GM23338 (cell line): ENCODE measurements around the gene GLCE. TPM values are rescaled to one million over a fixed set of nuclear protein-coding genes. Genes with fewer than 3 reads are reported as not detected.
A peak's percentile ranks its signal among the peaks of the same experiment; 100 is the strongest.

Experiments used
- ATAC-seq: fragments of 200-7000 bp; cut with Tn5 transposase; 3 replicates; pipeline ENCODE4 v1.9.1; 2020
- DNase-seq: peaks from one replicate; pipeline ENCODE4 v3.0.0-alpha.2; 2015; ENCODE audit warnings: low spot score
- H2AFZ ChIP-seq: fragments of 200-600 bp; sonication (generic); 2 replicates; pipeline ENCODE4 v1.8.0; 2016; ENCODE audit warnings: antibody characterized with exemption, mild to moderate bottlenecking, moderate library complexity
- H3F3A ChIP-seq: fragments of 200-600 bp; sonication (generic); replicated peaks from 2 replicates; pipeline ENCODE4 v1.8.0; 2017; ENCODE audit warnings: antibody characterized with exemption, mixed run types, low read depth
- H3K27ac ChIP-seq: fragments of 200-600 bp; sonication (generic); 2 replicates; pipeline ENCODE4 v1.6.1; 2016; ENCODE audit warnings: low read depth
- H3K27me3 ChIP-seq: fragments of 200-600 bp; sonication (generic); 2 replicates; pipeline ENCODE4 v1.8.0; 2016; ENCODE audit warnings: mild to moderate bottlenecking, mixed run types, moderate library complexity; ENCODE audit not compliant: insufficient read depth
- H3K36me3 ChIP-seq: fragments of 200-600 bp; sonication (generic); 2 replicates; pipeline ENCODE4 v1.8.0; 2016; ENCODE audit warnings: mild to moderate bottlenecking; ENCODE audit not compliant: insufficient read depth
- H3K4me1 ChIP-seq: fragments of 200-600 bp; sonication (generic); 2 replicates; pipeline ENCODE4 v1.8.0; 2016; ENCODE audit warnings: mild to moderate bottlenecking, moderate library complexity; ENCODE audit not compliant: insufficient read depth
- H3K4me2 ChIP-seq: fragments of 200-600 bp; sonication (generic); 2 replicates; pipeline ENCODE4 v1.7.1; 2017; ENCODE audit warnings: mixed run types
- H3K4me3 ChIP-seq: fragments of 200-600 bp; sonication (generic); 2 replicates; pipeline ENCODE4 v1.6.1; 2016; ENCODE audit warnings: mixed run types
- H3K79me2 ChIP-seq: fragments of 200-600 bp; sonication (generic); replicated peaks from 2 replicates; pipeline ENCODE4 v1.8.0; 2017; ENCODE audit warnings: mild to moderate bottlenecking; ENCODE audit not compliant: insufficient read depth
- H3K9me2 ChIP-seq: fragments of 200-600 bp; sonication (generic); 2 replicates; pipeline ENCODE4 v1.8.0; 2017; ENCODE audit not compliant: insufficient read depth
- H4K20me1 ChIP-seq: fragments of 200-600 bp; sonication (generic); replicated peaks from 2 replicates; pipeline ENCODE4 v1.8.0; 2017; ENCODE audit warnings: mild to moderate bottlenecking; ENCODE audit not compliant: insufficient read depth
- H3K27ac Mint-ChIP-seq: 2 replicates; pipeline ENCODE4 v1.8.0; 2020; ENCODE audit warnings: inconsistent platforms, mild to moderate bottlenecking, moderate library complexity, mixed read lengths
- H3K27me3 Mint-ChIP-seq: 3 replicates; pipeline ENCODE4 v1.8.0; 2022; ENCODE audit warnings: low read depth, mild to moderate bottlenecking, moderate library complexity, mixed read lengths, inconsistent platforms; ENCODE audit not compliant: insufficient read depth, poor library complexity
- H3K36me3 Mint-ChIP-seq: 3 replicates; pipeline ENCODE4 v1.8.0; 2021; ENCODE audit warnings: low read depth, mild to moderate bottlenecking, inconsistent platforms, moderate library complexity, mixed read lengths
- H3K4me1 Mint-ChIP-seq: 3 replicates; pipeline ENCODE4 v1.8.0; 2020; ENCODE audit warnings: mild to moderate bottlenecking, inconsistent platforms, mixed read lengths
- H3K4me3 Mint-ChIP-seq: 3 replicates; pipeline ENCODE4 v1.8.0; 2021; ENCODE audit warnings: moderate library complexity, mild to moderate bottlenecking, inconsistent platforms, mixed read lengths
- H3K9me3 Mint-ChIP-seq: 3 replicates; pipeline ENCODE4 v1.8.0; 2020; ENCODE audit warnings: moderate library complexity, mild to moderate bottlenecking, inconsistent platforms, mixed read lengths
- CREB1 ChIP-seq: fragments of 250-450 bp; sonication (Bioruptor Pico); IDR thresholded peaks from 2 replicates; pipeline ENCODE4 v1.5.0; 2020; ENCODE audit warnings: low read depth, mild to moderate bottlenecking, moderate library complexity
- CTCF ChIP-seq, 2 experiments: fragments of 200-600 bp in 1 of 2; sonication (generic) in 1 of 2; conservative IDR thresholded peaks; 2 replicates each; pipeline versions ENCODE4 v1.5.1 to v1.6.1; 2016 to 2017; ENCODE audit warnings: antibody characterized with exemption in 2 of 2, low read depth in 2 of 2, mild to moderate bottlenecking in 2 of 2, moderate library complexity in 1 of 2
- ETS1 ChIP-seq: IDR thresholded peaks from 2 replicates; pipeline ENCODE4 v1.6.1; 2016; ENCODE audit warnings: antibody characterized with exemption
- EZH2 ChIP-seq: fragments of 200-600 bp; sonication (generic); IDR thresholded peaks from one replicate; pipeline ENCODE4 v1.8.0; 2017; ENCODE audit warnings: antibody characterized with exemption, mild to moderate bottlenecking, low read depth; ENCODE audit not compliant: unreplicated experiment
- EZH2phosphoT487 ChIP-seq: fragments of 200-600 bp; sonication (generic); IDR thresholded peaks from one replicate; pipeline ENCODE4 v1.8.1; 2018; ENCODE audit warnings: antibody characterized with exemption; ENCODE audit not compliant: unreplicated experiment
- JUNB ChIP-seq: IDR thresholded peaks from one replicate; pipeline ENCODE4 v1.6.1; 2016; ENCODE audit warnings: antibody characterized with exemption; ENCODE audit not compliant: unreplicated experiment
- NANOG ChIP-seq: IDR thresholded peaks from 2 replicates; pipeline ENCODE4 v1.6.1; 2016; ENCODE audit warnings: antibody characterized with exemption, borderline replicate concordance
- POLR2AphosphoS5 ChIP-seq: IDR thresholded peaks from 2 replicates; pipeline ENCODE4 v1.6.1; 2016; ENCODE audit warnings: antibody characterized with exemption, low read depth
- REST ChIP-seq: IDR thresholded peaks from one replicate; pipeline ENCODE4 v1.6.1; 2018; ENCODE audit warnings: antibody characterized with exemption; ENCODE audit not compliant: unreplicated experiment
- STAT1 ChIP-seq: IDR thresholded peaks from one replicate; pipeline ENCODE4 v1.6.1; 2016; ENCODE audit warnings: antibody characterized with exemption; ENCODE audit not compliant: unreplicated experiment
- ZNF114 ChIP-seq: fragments of 250-450 bp; sonication (Bioruptor Pico); IDR thresholded peaks from 2 replicates; pipeline ENCODE4 v1.5.0; 2020; ENCODE audit warnings: mild to moderate bottlenecking, moderate library complexity
- ZNF331 ChIP-seq: fragments of 250-450 bp; sonication (Bioruptor Pico); IDR thresholded peaks from 2 replicates; pipeline ENCODE4 v1.5.0; 2020; ENCODE audit warnings: low read depth, mild to moderate bottlenecking, moderate library complexity
- ZNF462 ChIP-seq: fragments of 250-450 bp; sonication (Bioruptor Pico); IDR thresholded peaks from 2 replicates; pipeline ENCODE4 v1.5.0; 2020; ENCODE audit warnings: mild to moderate bottlenecking, moderate library complexity
- polyA plus RNA-seq: library from polyadenylated mRNA; unstranded; fragments of >200 nt; fragmentation: Nextera tagmentation; extraction: Ambion mirVana; gene quantifications from 2 replicates; pipeline ENCODE4 v1.2.1, GENCODE V29; 2016
- total RNA-seq: library from RNA; depleted of rRNA; stranded (reverse); fragments of >200 nt; shearing (Covaris generic); gene quantifications from 2 replicates; pipeline ENCODE4 v1.2.3, GENCODE V29; 2014

The GLCE gene
- total and polyA plus RNA-seq, 2 experiments from 2014 or later, result 7.5 to 15.5 TPM

GRCh38 chr15:69297642-69298353, 137.4 kb downstream of the GLCE start:
- H3K36me3 Mint-ChIP-seq, result no peaks in the 10 kb centered on the region
- Histone ChIP-seq H4K20me1 (no peaks in the 10 kb centered on the region), H2AFZ (peak overlapping the region; percentile 100), H3K4me3 (peak overlapping the region; percentile 74), H3K27ac (no peak overlapping the region), H3K4me1 (peaks cover 12% of the 10 kb centered on the region; the same call in 1 of the 2 replicates), H3K9me2 (no peaks in the 10 kb centered on the region), H3K79me2 (no peaks in the 10 kb centered on the region), H3K27me3 (peaks cover 35% of the 10 kb centered on the region), H3F3A (no peaks in the 10 kb centered on the region; the same call in 1 of the 2 replicates), H3K4me2 (peak overlapping the region; percentile 96), H3K36me3 (no peaks in the 10 kb centered on the region)
- H3K27me3 Mint-ChIP-seq, result peaks cover 29% of the 10 kb centered on the region
- TF ChIP-seq NANOG, result no peak
- no peak for TF ChIP-seq EZH2
- TF ChIP-seq JUNB, result no peak
- TF ChIP-seq STAT1, result no peak
- no peak for TF ChIP-seq REST
- no peak for TF ChIP-seq ETS1
- TF ChIP-seq EZH2phosphoT487, result no peak
- no peak for TF ChIP-seq CTCF (conservative IDR thresholded peaks at IDR 0.05; ENCODE audit: low read depth in 2 of 2)
- no peak for TF ChIP-seq ZNF114 (CRISPR knock-in tag)
- no peak for TF ChIP-seq POLR2AphosphoS5
- no peak for TF ChIP-seq ZNF331 (CRISPR knock-in tag)
- TF ChIP-seq ZNF462 (CRISPR knock-in tag), result no peak
- TF ChIP-seq CREB1 (CRISPR knock-in tag), result no peak
- no peak overlapping the region for H3K27ac Mint-ChIP-seq
- DNase-seq, result no peak
- H3K4me3 Mint-ChIP-seq, result peak overlapping the region; percentile 71
- H3K9me3 Mint-ChIP-seq, result no peaks in the 10 kb centered on the region
- H3K4me1 Mint-ChIP-seq, result peaks cover 17% of the 10 kb centered on the region
- ATAC-seq, result no peak
